ENCODE measurements around the gene UBE2D1. TPM values are rescaled to one million over a fixed set of nuclear protein-coding genes. Genes with fewer than 3 reads are reported as not detected.

The UBE2D1 gene
- total RNA-seq, 1 donor from 2014 or later: 22.2 TPM

- TF ChIP-seq CTCF (IDR thresholded peaks at IDR 0.05; ENCODE audit: unreplicated experiment): no peak
- H3K27ac Mint-ChIP-seq (ENCODE audit: unreplicated experiment): no peak overlapping the region
- no peaks in the 10 kb centered on the region for H3K36me3 Mint-ChIP-seq (ENCODE audit: low read depth, unreplicated experiment)
- H3K4me1 Mint-ChIP-seq (ENCODE audit: unreplicated experiment): peaks cover 8% of the 10 kb centered on the region
- H3K27me3 Mint-ChIP-seq (ENCODE audit: unreplicated experiment): no peaks in the 10 kb centered on the region
- DNase-seq (ENCODE audit: low spot score): no peak
- H3K4me3 Mint-ChIP-seq (ENCODE audit: unreplicated experiment): no peak overlapping the region
- no peaks in the 10 kb centered on the region for H3K9me3 Mint-ChIP-seq (ENCODE audit: unreplicated experiment)
These were observed 18.3 kb downstream of the UBE2D1 start for GRCh38 chr10:58352956-58353610.

GRCh38 chr10:58356756-58357155 is 21.9 kb downstream of the UBE2D1 start:
- Mint-ChIP-seq H3K36me3 (ENCODE audit: low read depth, unreplicated experiment) (no peaks in the 10 kb centered on the region), H3K9me3 (ENCODE audit: unreplicated experiment) (no peaks in the 10 kb centered on the region), H3K27ac (ENCODE audit: unreplicated experiment) (no peak overlapping the region), H3K4me1 (ENCODE audit: unreplicated experiment) (peaks cover 7% of the 10 kb centered on the region), H3K4me3 (ENCODE audit: unreplicated experiment) (no peak overlapping the region), H3K27me3 (ENCODE audit: unreplicated experiment) (no peaks in the 10 kb centered on the region)
- no peak for DNase-seq (ENCODE audit: low spot score)
- TF ChIP-seq CTCF (IDR thresholded peaks at IDR 0.05; ENCODE audit: unreplicated experiment): no peak

- no peak overlapping the region for H3K27ac Mint-ChIP-seq (ENCODE audit: unreplicated experiment)
- no peaks in the 10 kb centered on the region for H3K9me3 Mint-ChIP-seq (ENCODE audit: unreplicated experiment)
- H3K27me3 Mint-ChIP-seq (ENCODE audit: unreplicated experiment): no peaks in the 10 kb centered on the region
- H3K36me3 Mint-ChIP-seq (ENCODE audit: low read depth, unreplicated experiment): no peaks in the 10 kb centered on the region
- H3K4me1 Mint-ChIP-seq (ENCODE audit: unreplicated experiment): peaks cover 7% of the 10 kb centered on the region
- no peak for DNase-seq (ENCODE audit: low spot score)
- no peak overlapping the region for H3K4me3 Mint-ChIP-seq (ENCODE audit: unreplicated experiment)
- no peak for TF ChIP-seq CTCF (IDR thresholded peaks at IDR 0.05; ENCODE audit: unreplicated experiment)
These were observed 23.6 kb downstream of the UBE2D1 start for GRCh38 chr10:58358314-58358933.

- Mint-ChIP-seq H3K27me3 (ENCODE audit: unreplicated experiment) (no peaks in the 10 kb centered on the region), H3K27ac (ENCODE audit: unreplicated experiment) (no peak overlapping the region), H3K4me3 (ENCODE audit: unreplicated experiment) (no peak overlapping the region), H3K4me1 (ENCODE audit: unreplicated experiment) (peaks cover 7% of the 10 kb centered on the region), H3K9me3 (ENCODE audit: unreplicated experiment) (no peaks in the 10 kb centered on the region), H3K36me3 (ENCODE audit: low read depth, unreplicated experiment) (no peaks in the 10 kb centered on the region)
- no peak for DNase-seq (ENCODE audit: low spot score)
- TF ChIP-seq CTCF (IDR thresholded peaks at IDR 0.05; ENCODE audit: unreplicated experiment): no peak
These were observed 24.1 kb downstream of the UBE2D1 start for GRCh38 chr10:58358947-58359346.

- peaks cover 7% of the 10 kb centered on the region for H3K4me1 Mint-ChIP-seq (ENCODE audit: unreplicated experiment)
- H3K36me3 Mint-ChIP-seq (ENCODE audit: low read depth, unreplicated experiment): no peaks in the 10 kb centered on the region
- no peak overlapping the region for H3K27ac Mint-ChIP-seq (ENCODE audit: unreplicated experiment)
- no peaks in the 10 kb centered on the region for H3K9me3 Mint-ChIP-seq (ENCODE audit: unreplicated experiment)
- no peak for TF ChIP-seq CTCF (IDR thresholded peaks at IDR 0.05; ENCODE audit: unreplicated experiment)
- no peak overlapping the region for H3K4me3 Mint-ChIP-seq (ENCODE audit: unreplicated experiment)
- H3K27me3 Mint-ChIP-seq (ENCODE audit: unreplicated experiment): no peaks in the 10 kb centered on the region
- no peak for DNase-seq (ENCODE audit: low spot score)
These were observed 24.7 kb downstream of the UBE2D1 start for GRCh38 chr10:58359541-58359940.
